IMR-90 (cell line): ENCODE results near the gene ZNF718. TPM values are rescaled to one million over a fixed set of nuclear protein-coding genes. Genes with fewer than 3 reads are reported as not detected.

ENCODE experiments used
- ATAC-seq: fragments of 200-7000 bp; cut with Tn5 transposase; 2 replicates; pipeline ENCODE4 v1.9.1; 2020; ENCODE audit warnings: low read depth, mild to moderate bottlenecking, moderate library complexity
- BruUV-seq: library from RNA; stranded (reverse); fragments of 400-500 nt; replicated peaks from 2 replicates; lab custom pipeline; 2021; lab: Mats Ljungman, UMichigan
- CTCF ChIA-PET: fragments of 300-600 bp; formaldehyde crosslinking; extraction: SDS; loops from one replicate; lab custom pipeline; 2021; ENCODE audit warnings: antibody characterized with exemption; lab: Yijun Ruan, JAX
- POLR2A ChIA-PET: fragments of 300-600 bp; sonication (Branson Sonifier 250); formaldehyde crosslinking; loops from one replicate; lab custom pipeline; 2022; ENCODE audit warnings: antibody characterized with exemption; ENCODE audit not compliant: unreplicated experiment; lab: Charles Lee
- DNase-seq: peaks from one replicate; pipeline ENCODE4 v3.0.0; 2013
- H2AFZ ChIP-seq: replicated peaks from 2 replicates; pipeline ENCODE3; 2013; ENCODE audit warnings: low read length, mild to moderate bottlenecking; ENCODE audit not compliant: poor library complexity
- H2AK5ac ChIP-seq: 2 replicates; pipeline ENCODE4 v1.6.1; 2013; ENCODE audit warnings: low read depth, low read length, inconsistent platforms
- H2AK9ac ChIP-seq: replicated peaks from 2 replicates; pipeline ENCODE3; 2013; ENCODE audit warnings: mild to moderate bottlenecking, low read depth, low read length, moderate library complexity; ENCODE audit not compliant: poor library complexity
- H2BK120ac ChIP-seq: 2 replicates; pipeline ENCODE4 v1.6.1; 2013; ENCODE audit warnings: low read depth, low read length, inconsistent platforms
- H2BK15ac ChIP-seq: 3 replicates; pipeline ENCODE4 v1.6.1; 2013; ENCODE audit warnings: low read depth, low read length, inconsistent platforms
- H2BK20ac ChIP-seq: 2 replicates; pipeline ENCODE4 v1.6.1; 2013; ENCODE audit warnings: low read depth, mild to moderate bottlenecking, inconsistent platforms, low read length, moderate library complexity
- H2BK5ac ChIP-seq: 2 replicates; pipeline ENCODE4 v1.6.1; 2013; ENCODE audit warnings: mild to moderate bottlenecking, low read depth, low read length, inconsistent platforms; ENCODE audit not compliant: poor library complexity, severe bottlenecking
- H3K14ac ChIP-seq: replicated peaks from 2 replicates; pipeline ENCODE4 v1.6.1; 2013; ENCODE audit warnings: low read depth, low read length, inconsistent platforms
- H3K18ac ChIP-seq: 2 replicates; pipeline ENCODE4 v1.6.1; 2013; ENCODE audit warnings: low read depth, low read length, control low read depth
- H3K23ac ChIP-seq: 2 replicates; pipeline ENCODE4 v1.6.1; 2013; ENCODE audit warnings: low read depth, low read length, inconsistent platforms
- H3K27ac ChIP-seq: 2 replicates; pipeline ENCODE4 v1.5.1; 2013; ENCODE audit warnings: mild to moderate bottlenecking, control low read depth, low read length; ENCODE audit not compliant: insufficient read depth
- H3K27me3 ChIP-seq: 2 replicates; pipeline ENCODE4 v1.6.1; 2013; ENCODE audit warnings: low read length; ENCODE audit not compliant: control insufficient read depth, insufficient read depth
- H3K36me3 ChIP-seq: 2 replicates; pipeline ENCODE4 v1.6.1; 2013; ENCODE audit warnings: low read length, mixed read lengths; ENCODE audit not compliant: control insufficient read depth, insufficient read depth
- H3K4ac ChIP-seq: 2 replicates; pipeline ENCODE4 v1.6.1; 2013; ENCODE audit warnings: low read depth, low read length, inconsistent platforms
- H3K4me1 ChIP-seq: 2 replicates; pipeline ENCODE4 v1.6.1; 2013; ENCODE audit warnings: low read length, mixed read lengths; ENCODE audit not compliant: control insufficient read depth, insufficient read depth
- H3K4me2 ChIP-seq: 2 replicates; pipeline ENCODE4 v1.6.1; 2013; ENCODE audit warnings: low read depth, mild to moderate bottlenecking, control low read depth, low read length, moderate library complexity
- H3K4me3 ChIP-seq: 2 replicates; pipeline ENCODE4 v1.5.1; 2013; ENCODE audit warnings: low read depth, mild to moderate bottlenecking, control low read depth, low read length, moderate library complexity; ENCODE audit not compliant: insufficient read depth
- H3K56ac ChIP-seq: 2 replicates; pipeline ENCODE4 v1.6.1; 2013; ENCODE audit warnings: low read length, inconsistent platforms; ENCODE audit not compliant: insufficient read depth; ENCODE audit errors: extremely low read depth
- H3K79me1 ChIP-seq, 2 experiments: 2 replicates each; pipeline ENCODE4 v1.6.1; 2013; ENCODE audit warnings: low read length in 2 of 2, inconsistent platforms in 1 of 2, low read depth in 1 of 2
- H3K9ac ChIP-seq: 2 replicates; pipeline ENCODE4 v1.6.1; 2013; ENCODE audit warnings: low read depth, low read length, control low read depth
- H3K9me1 ChIP-seq: 2 replicates; pipeline ENCODE4 v1.6.1; 2013; ENCODE audit warnings: low read length, inconsistent platforms; ENCODE audit not compliant: insufficient read depth
- H3K9me3 ChIP-seq: 2 replicates; pipeline ENCODE4 v1.6.1; 2013; ENCODE audit warnings: low read length; ENCODE audit not compliant: control insufficient read depth, insufficient read depth
- H4K20me1 ChIP-seq: 2 replicates; pipeline ENCODE4 v1.6.1; 2013; ENCODE audit warnings: low read length, inconsistent platforms; ENCODE audit not compliant: insufficient read depth
- H4K5ac ChIP-seq: 2 replicates; pipeline ENCODE4 v1.6.1; 2013; ENCODE audit warnings: mild to moderate bottlenecking, low read depth, low read length, control low read depth
- H4K8ac ChIP-seq, 2 experiments: 2 replicates each; pipeline ENCODE4 v1.6.1; 2013; ENCODE audit warnings: low read depth in 2 of 2, low read length in 2 of 2, control low read depth in 1 of 2, inconsistent platforms in 1 of 2
- H4K91ac ChIP-seq: 2 replicates; pipeline ENCODE4 v1.6.1; 2013; ENCODE audit warnings: low read depth, low read length, inconsistent platforms; ENCODE audit not compliant: insufficient read depth
- CHD1 ChIP-seq: IDR thresholded peaks from 2 replicates; pipeline ENCODE4 v1.6.1; 2012; ENCODE audit warnings: low read depth, low read length, improper control_type of control experiment
- CTCF ChIP-seq: conservative IDR thresholded peaks from 2 replicates; pipeline ENCODE4 v1.5.1; 2012; ENCODE audit warnings: mild to moderate bottlenecking, low read depth, low read length, improper control_type of control experiment
- MAFK ChIP-seq: IDR thresholded peaks from 2 replicates; pipeline ENCODE4 v1.6.1; 2012; ENCODE audit warnings: low read depth, low read length, improper control_type of control experiment
- RAD21 ChIP-seq: IDR thresholded peaks from 2 replicates; pipeline ENCODE4 v1.6.1; 2012; ENCODE audit warnings: low read length, improper control_type of control experiment
- RCOR1 ChIP-seq: IDR thresholded peaks from 2 replicates; pipeline ENCODE4 v1.6.1; 2012; ENCODE audit warnings: mild to moderate bottlenecking, low read length, improper control_type of control experiment; ENCODE audit not compliant: insufficient replicate concordance
- WGBS, 2 experiments: methylation state at CpG; one replicate each; pipeline versions ENCODE4 v1.1.5 to v1.1.7; 2013; ENCODE audit warnings: missing lambda C conversion rate in 2 of 2; ENCODE audit not compliant: insufficient read length in 1 of 2; ENCODE audit errors: extremely low coverage in 2 of 2; 5-methylcytosine and 5-hydroxymethylcytosine counted together
- dilution Hi-C: fragments of 300-500 bp; cut with HindIII; formaldehyde crosslinking; loops from one replicate; pipeline ENCODE4 v1.14.3; 2018; ENCODE audit warnings: low sequenced_read_pairs; ENCODE audit not compliant: unreplicated experiment
- in situ Hi-C: fragments of 300-500 bp; cut with MboI; formaldehyde crosslinking; loops from 3 replicates; pipeline ENCODE4 v1.14.3; 2019; ENCODE audit warnings: low sequenced_read_pairs, inconsistent platforms, mixed read lengths
- intact Hi-C: fragments of 100-400 bp; cut with micrococcal nuclease; formaldehyde crosslinking; loops from 2 replicates; pipeline ENCODE4 v1.10.0; 2022
- polyA plus RNA-seq, 3 experiments: library from polyadenylated mRNA; depleted of rRNA; stranded (reverse); fragments of >200 nt; gene quantifications; 2 replicates each; pipeline ENCODE4 v1.2.3, GENCODE V29; 2012; ENCODE audit warnings: low replicate concordance in 1 of 3
- total RNA-seq: library from RNA; depleted of rRNA; stranded (reverse); fragments of >200 nt; gene quantifications from 2 replicates; pipeline ENCODE4 v1.2.3, GENCODE V29; 2012
- TF ChIP-seq, protein P1 (sequence below): fragments of 150-350 bp; IDR thresholded peaks from 2 replicates; pipeline ENCODE4 v1.6.1; 2017; ENCODE audit warnings: mild to moderate bottlenecking, antibody characterized with exemption, low read length, low read depth

Gene ZNF718
- total and polyA plus RNA-seq, 2 of the 4 experiments (the other 2 are of a cell fraction) = 1.1 to 1.8 TPM

DNA sequence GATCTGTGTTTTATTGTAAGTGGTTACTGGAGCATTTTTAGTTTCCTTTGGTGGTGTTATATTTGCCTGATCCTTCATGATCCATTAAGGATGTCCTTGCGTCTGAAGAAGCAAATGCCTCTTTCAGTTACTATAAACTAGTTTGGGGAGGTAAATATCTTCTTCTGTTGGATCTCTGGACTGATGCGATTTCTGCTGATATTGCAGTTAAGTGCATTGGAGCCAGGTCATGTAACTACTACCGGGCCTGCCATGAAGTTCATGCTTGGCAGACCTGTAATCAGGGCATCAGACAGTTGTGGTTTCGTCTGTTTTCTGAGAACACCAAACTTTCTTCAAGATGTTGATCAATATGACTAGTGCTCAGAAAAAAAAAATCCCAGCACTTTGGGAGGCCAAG lies 22.9 kb downstream of the ZNF718 start:
- no peak overlapping the region for H3K56ac ChIP-seq
- dilution Hi-C loops (no loop called here), intact Hi-C loops (no loop called here), in situ Hi-C loops (no loop called here)
- H3K9me3 ChIP-seq = peaks cover 41% of the 10 kb centered on the region
- peaks cover 8% of the 10 kb centered on the region for H3K36me3 ChIP-seq
- H3K9me1 ChIP-seq = no peaks in the 10 kb centered on the region
- no peak overlapping the region for H4K91ac ChIP-seq
- ChIA-PET POLR2A (no interaction called here), CTCF (no interaction called here)
- H2AK9ac ChIP-seq = no peak overlapping the region
- H2BK20ac ChIP-seq = no peak overlapping the region
- no peaks in the 10 kb centered on the region for H3K27me3 ChIP-seq
- H3K4me1 ChIP-seq = no peaks in the 10 kb centered on the region
- no peak overlapping the region for H4K5ac ChIP-seq
- DNase-seq = no peak
- H2AFZ ChIP-seq = no peak overlapping the region
- no peak overlapping the region for H3K18ac ChIP-seq
- H3K4ac ChIP-seq = no peak overlapping the region
- no TSS peak for BruUV-seq
- no peaks in the 10 kb centered on the region; a peak in 2 of 4 replicates for H3K79me1 ChIP-seq
- H2BK5ac ChIP-seq = no peak overlapping the region
- TF ChIP-seq CTCF (no peak), RCOR1 (no peak), MAFK (peak; percentile 74), RAD21 (no peak), CHD1 (no peak)
- TF ChIP-seq, protein P1, sequence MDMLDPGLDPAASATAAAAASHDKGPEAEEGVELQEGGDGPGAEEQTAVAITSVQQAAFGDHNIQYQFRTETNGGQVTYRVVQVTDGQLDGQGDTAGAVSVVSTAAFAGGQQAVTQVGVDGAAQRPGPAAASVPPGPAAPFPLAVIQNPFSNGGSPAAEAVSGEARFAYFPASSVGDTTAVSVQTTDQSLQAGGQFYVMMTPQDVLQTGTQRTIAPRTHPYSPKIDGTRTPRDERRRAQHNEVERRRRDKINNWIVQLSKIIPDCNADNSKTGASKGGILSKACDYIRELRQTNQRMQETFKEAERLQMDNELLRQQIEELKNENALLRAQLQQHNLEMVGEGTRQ = no peak
- no peak for ATAC-seq
- H2AK5ac ChIP-seq = no peak overlapping the region
- no peak overlapping the region for H3K27ac ChIP-seq
- no peak overlapping the region for H3K4me2 ChIP-seq
- H2BK120ac ChIP-seq = no peak overlapping the region
- no peak overlapping the region for H2BK15ac ChIP-seq
- no peak overlapping the region for H3K9ac ChIP-seq
- no peak overlapping the region for H3K4me3 ChIP-seq
- 100% methylated on average over 1 of the region's 4 CpGs; no CpG with 5 or more reads in 1 of the 2 experiments for WGBS, 2 experiments
- no peaks in the 10 kb centered on the region for H4K20me1 ChIP-seq
- no peak overlapping the region for H3K23ac ChIP-seq
- H4K8ac ChIP-seq = no peak overlapping the region
- H3K14ac ChIP-seq = no peak overlapping the region
